Measurements from ENCODE around the gene MRPL32. TPM values are rescaled to one million over a fixed set of nuclear protein-coding genes. Genes with fewer than 3 reads are reported as not detected.

The MRPL32 gene
- total RNA-seq, 4 donors from 2014 or later, result 30.2 to 58.8 (median 34.5) TPM

- TF ChIP-seq EP300 (IDR thresholded peaks at IDR 0.05) (no peak), POLR2A (IDR thresholded peaks at IDR 0.05) (no peak)
- TF ChIP-seq, protein P1, sequence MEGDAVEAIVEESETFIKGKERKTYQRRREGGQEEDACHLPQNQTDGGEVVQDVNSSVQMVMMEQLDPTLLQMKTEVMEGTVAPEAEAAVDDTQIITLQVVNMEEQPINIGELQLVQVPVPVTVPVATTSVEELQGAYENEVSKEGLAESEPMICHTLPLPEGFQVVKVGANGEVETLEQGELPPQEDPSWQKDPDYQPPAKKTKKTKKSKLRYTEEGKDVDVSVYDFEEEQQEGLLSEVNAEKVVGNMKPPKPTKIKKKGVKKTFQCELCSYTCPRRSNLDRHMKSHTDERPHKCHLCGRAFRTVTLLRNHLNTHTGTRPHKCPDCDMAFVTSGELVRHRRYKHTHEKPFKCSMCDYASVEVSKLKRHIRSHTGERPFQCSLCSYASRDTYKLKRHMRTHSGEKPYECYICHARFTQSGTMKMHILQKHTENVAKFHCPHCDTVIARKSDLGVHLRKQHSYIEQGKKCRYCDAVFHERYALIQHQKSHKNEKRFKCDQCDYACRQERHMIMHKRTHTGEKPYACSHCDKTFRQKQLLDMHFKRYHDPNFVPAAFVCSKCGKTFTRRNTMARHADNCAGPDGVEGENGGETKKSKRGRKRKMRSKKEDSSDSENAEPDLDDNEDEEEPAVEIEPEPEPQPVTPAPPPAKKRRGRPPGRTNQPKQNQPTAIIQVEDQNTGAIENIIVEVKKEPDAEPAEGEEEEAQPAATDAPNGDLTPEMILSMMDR (IDR thresholded peaks at IDR 0.05), result no peak
- Histone ChIP-seq H3K27me3 (no peaks in the 10 kb centered on the region), H3K36me3 (peaks cover 0 to 26% (median 0%) of the 10 kb centered on the region in 3 donors), H3K4me3 (peak overlapping the region; percentile 63 to 90 (median 78)), H3K9me3 (no peaks in the 10 kb centered on the region), H3K4me1 (peaks cover 3 to 66% (median 31%) of the 10 kb centered on the region in 4 donors), H3K27ac (peak overlapping the region in 3 of 4 donors; percentile 77 to 88 (median 87))
- WGBS, 2 donors, result 0 to 1% methylated on average over 12 of the region's 12 CpGs
- no peak for DNase-seq (ENCODE audit: low spot score in 2 of 2)
Observed at GRCh38 chr7:42931447-42931833, 736 bp upstream of the MRPL32 start.

- no peaks in the 10 kb centered on the region for H3K9me3 ChIP-seq
- peaks cover 3 to 55% (median 29%) of the 10 kb centered on the region in 4 donors for H3K4me1 ChIP-seq
- WGBS, 2 donors, result 1% methylated on average over 17 of the region's 17 CpGs
- TF ChIP-seq, protein P1 (IDR thresholded peaks at IDR 0.05), result no peak
- peak in 1 of 2 donors; percentile 52 for TF ChIP-seq EP300 (IDR thresholded peaks at IDR 0.05)
- no peak for TF ChIP-seq POLR2A (IDR thresholded peaks at IDR 0.05)
- peak overlapping the region; percentile 64 to 88 (median 82) for H3K27ac ChIP-seq
- H3K36me3 ChIP-seq, result peaks cover 0 to 26% (median 0%) of the 10 kb centered on the region in 3 donors
- no peak for DNase-seq (ENCODE audit: low spot score in 2 of 2)
- peak overlapping the region; percentile 63 to 90 (median 78) for H3K4me3 ChIP-seq
- H3K27me3 ChIP-seq, result no peaks in the 10 kb centered on the region
Observed at GRCh38 chr7:42932811-42933591, 825 bp downstream of the MRPL32 start.

DNA sequence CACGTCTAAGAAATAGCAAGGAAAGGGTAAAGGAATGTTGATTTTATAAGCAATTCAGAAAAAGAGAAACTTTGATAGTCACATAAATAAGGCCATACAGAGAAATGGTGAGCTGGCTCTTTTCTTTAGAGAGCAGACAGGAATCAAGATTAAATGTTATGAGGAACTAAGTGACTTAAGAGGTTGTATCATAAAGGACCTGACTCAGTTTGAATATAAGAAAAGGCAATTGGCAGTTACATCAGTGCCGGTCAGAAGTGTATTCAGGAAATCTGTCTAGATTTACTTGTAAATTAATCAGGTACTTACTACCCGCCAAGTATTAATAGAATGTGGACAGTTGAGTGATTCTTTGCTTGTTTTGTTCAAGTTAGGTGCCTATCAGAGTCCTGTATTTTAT lies 2.1 kb downstream of the MRPL32 start:
- H3K27ac ChIP-seq, result no peak overlapping the region
- H3K27me3 ChIP-seq, result no peaks in the 10 kb centered on the region
- no peak overlapping the region for H3K4me3 ChIP-seq
- no peaks in the 10 kb centered on the region for H3K9me3 ChIP-seq
- 82 to 83% methylated on average over 3 of the region's 3 CpGs for WGBS, 2 donors
- TF ChIP-seq, protein P1 (IDR thresholded peaks at IDR 0.05), result no peak
- H3K36me3 ChIP-seq, result peaks cover 0 to 39% (median 0%) of the 10 kb centered on the region in 3 donors
- H3K4me1 ChIP-seq, result peaks cover 3 to 42% (median 22%) of the 10 kb centered on the region in 4 donors
- no peak for DNase-seq (ENCODE audit: low spot score in 2 of 2)

GRCh38 chr7:42935861-42936260 lies 3.7 kb downstream of the MRPL32 start:
- Histone ChIP-seq H3K4me1 (peaks cover 0 to 26% (median 7%) of the 10 kb centered on the region in 4 donors), H3K27ac (no peak overlapping the region), H3K36me3 (peaks cover 0 to 52% (median 0%) of the 10 kb centered on the region in 3 donors), H3K4me3 (no peak overlapping the region), H3K9me3 (no peaks in the 10 kb centered on the region), H3K27me3 (no peaks in the 10 kb centered on the region)
- no peak for DNase-seq (ENCODE audit: low spot score in 2 of 2)
- WGBS, 2 donors, result 93 to 94% methylated on average over 5 of the region's 5 CpGs
- TF ChIP-seq POLR2A (IDR thresholded peaks at IDR 0.05) (no peak), EP300 (IDR thresholded peaks at IDR 0.05) (no peak)
- TF ChIP-seq, protein P1 (IDR thresholded peaks at IDR 0.05), result no peak
